Ovary (tissue), 3 donors: ENCODE measurements around the gene ADD2.

Experiments
- EP300 ChIP-seq: sonication (generic); formaldehyde crosslinking; IDR thresholded peaks from one replicate; pipeline ENCODE4 v1.6.1; 2017; ENCODE audit warnings: antibody characterized with exemption
- POLR2A ChIP-seq: fragments of 450-650 bp; IDR thresholded peaks from one replicate; pipeline ENCODE4 v1.6.1; 2017; ENCODE audit warnings: antibody characterized with exemption, mild to moderate bottlenecking, moderate library complexity
- TF ChIP-seq, protein P1 (sequence below), 3 donors: fragments of 450-650 bp in 2 of 3; fragments of 200-600 bp in 1 of 3; IDR thresholded peaks; one replicate each; pipeline versions ENCODE4 v1.5.1 to v1.8.0; 2016 to 2022; ENCODE audit warnings: antibody characterized with exemption in 3 of 3, mild to moderate bottlenecking in 1 of 3
- donor health status: DM: no; HTN: no; CAD: no.

DNA sequence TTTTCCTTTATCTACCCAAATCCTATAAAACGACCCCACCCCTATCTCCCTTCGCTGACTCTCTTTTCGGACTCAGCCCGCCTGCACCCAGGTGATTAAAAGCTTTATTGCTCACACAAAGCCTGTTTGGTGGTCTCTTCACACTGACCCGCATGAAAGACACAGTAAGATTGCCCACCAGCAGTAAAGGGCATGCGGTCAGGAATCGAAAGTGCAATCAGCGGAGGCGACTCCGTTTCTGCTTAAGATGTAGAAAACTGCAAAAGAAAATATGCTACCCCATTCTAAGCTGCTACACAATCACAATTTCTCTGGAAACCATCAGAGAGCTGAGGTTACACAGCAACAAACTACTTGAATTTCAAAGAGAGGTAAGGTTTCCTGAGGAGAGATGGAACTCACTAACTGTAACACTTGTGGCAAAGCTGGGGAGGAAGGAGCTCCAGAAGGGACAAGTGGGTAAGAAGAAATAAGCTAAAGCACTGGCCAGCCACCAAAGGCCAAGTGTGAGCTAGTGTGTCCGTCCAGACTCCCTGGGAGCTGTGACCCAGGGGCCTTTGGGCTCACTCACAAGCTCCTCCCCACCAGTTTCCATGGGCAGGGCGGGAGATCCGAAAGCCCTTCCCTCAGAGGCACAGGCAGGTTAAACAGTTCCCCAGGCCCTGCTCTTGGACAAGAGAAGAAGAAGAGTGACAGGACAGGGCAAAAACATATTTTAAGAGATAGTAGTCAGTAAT is 141.6 kb downstream of the ADD2 start:
- TF ChIP-seq, protein P1, sequence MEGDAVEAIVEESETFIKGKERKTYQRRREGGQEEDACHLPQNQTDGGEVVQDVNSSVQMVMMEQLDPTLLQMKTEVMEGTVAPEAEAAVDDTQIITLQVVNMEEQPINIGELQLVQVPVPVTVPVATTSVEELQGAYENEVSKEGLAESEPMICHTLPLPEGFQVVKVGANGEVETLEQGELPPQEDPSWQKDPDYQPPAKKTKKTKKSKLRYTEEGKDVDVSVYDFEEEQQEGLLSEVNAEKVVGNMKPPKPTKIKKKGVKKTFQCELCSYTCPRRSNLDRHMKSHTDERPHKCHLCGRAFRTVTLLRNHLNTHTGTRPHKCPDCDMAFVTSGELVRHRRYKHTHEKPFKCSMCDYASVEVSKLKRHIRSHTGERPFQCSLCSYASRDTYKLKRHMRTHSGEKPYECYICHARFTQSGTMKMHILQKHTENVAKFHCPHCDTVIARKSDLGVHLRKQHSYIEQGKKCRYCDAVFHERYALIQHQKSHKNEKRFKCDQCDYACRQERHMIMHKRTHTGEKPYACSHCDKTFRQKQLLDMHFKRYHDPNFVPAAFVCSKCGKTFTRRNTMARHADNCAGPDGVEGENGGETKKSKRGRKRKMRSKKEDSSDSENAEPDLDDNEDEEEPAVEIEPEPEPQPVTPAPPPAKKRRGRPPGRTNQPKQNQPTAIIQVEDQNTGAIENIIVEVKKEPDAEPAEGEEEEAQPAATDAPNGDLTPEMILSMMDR (IDR thresholded peaks at IDR 0.05): no peak
- TF ChIP-seq POLR2A (no peak), EP300 (no peak)
